Testis (tissue), 2 donors: Measurements from ENCODE around the gene POLR2E.

ENCODE experiments used
- POLR2A ChIP-seq: fragments of 450-650 bp; IDR thresholded peaks from one replicate; pipeline ENCODE4 v1.6.1; 2017; ENCODE audit warnings: antibody characterized with exemption, mild to moderate bottlenecking, moderate library complexity
- TF ChIP-seq, protein P1 (sequence below), 3 experiments: fragments of 450-650 bp in 2 of 3; fragments of 200-600 bp in 1 of 3; sonication (generic) in 1 of 3; IDR thresholded peaks; one replicate each; pipeline ENCODE4 v1.5.1; 2016 to 2019; ENCODE audit warnings: antibody characterized with exemption in 3 of 3, mild to moderate bottlenecking in 2 of 3, moderate library complexity in 1 of 3

DNA sequence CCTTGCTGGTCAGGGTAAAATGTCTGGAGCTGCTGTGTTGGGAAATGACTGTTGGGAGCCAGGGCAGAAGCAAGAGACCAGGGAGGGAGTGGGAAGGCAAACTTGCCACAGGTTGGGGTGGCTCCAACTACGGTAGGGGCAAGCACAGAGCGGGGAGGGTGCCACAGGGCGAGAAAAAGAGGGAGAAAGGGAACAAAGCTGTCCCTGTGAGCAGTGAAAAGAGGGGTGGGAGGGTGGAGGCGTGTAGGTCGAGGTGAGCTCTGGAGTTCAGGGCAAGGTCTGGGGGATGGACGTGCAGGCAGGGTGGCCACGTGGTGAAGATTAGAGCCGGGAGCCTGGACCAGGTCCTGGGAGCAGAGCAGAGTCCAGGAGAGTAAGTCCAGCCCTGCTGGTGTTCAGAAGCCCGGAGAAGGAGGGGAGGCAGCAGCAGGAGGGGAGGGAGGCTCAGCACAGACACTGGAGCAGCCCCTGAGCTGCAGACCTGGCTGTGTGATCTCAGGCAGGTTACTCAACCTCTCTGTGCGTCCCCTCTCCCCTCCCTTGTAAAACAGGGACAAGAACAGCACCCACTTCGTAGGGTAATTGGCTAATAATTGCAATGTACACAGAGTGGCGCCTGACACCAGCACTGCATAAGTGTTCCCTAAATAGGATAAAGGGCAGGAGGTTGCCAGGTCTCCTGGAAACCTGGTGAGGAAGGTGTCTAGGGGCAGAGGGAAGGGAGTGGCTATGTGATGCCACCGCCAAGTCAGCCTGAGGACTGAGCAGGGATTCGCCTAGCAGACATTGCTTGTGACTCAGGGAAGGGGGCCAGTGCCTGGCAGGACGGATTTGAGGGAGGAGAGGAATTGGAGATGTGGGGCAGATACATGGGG, 3.2 kb upstream of the POLR2E start:
- TF ChIP-seq, protein P1, sequence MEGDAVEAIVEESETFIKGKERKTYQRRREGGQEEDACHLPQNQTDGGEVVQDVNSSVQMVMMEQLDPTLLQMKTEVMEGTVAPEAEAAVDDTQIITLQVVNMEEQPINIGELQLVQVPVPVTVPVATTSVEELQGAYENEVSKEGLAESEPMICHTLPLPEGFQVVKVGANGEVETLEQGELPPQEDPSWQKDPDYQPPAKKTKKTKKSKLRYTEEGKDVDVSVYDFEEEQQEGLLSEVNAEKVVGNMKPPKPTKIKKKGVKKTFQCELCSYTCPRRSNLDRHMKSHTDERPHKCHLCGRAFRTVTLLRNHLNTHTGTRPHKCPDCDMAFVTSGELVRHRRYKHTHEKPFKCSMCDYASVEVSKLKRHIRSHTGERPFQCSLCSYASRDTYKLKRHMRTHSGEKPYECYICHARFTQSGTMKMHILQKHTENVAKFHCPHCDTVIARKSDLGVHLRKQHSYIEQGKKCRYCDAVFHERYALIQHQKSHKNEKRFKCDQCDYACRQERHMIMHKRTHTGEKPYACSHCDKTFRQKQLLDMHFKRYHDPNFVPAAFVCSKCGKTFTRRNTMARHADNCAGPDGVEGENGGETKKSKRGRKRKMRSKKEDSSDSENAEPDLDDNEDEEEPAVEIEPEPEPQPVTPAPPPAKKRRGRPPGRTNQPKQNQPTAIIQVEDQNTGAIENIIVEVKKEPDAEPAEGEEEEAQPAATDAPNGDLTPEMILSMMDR (IDR thresholded peaks at IDR 0.05) = no peak
- TF ChIP-seq POLR2A = no peak
